Non-pigmented ciliary epithelial cell (primary cell): Measurements from ENCODE around the gene USP31.
"Not testable (repeated sequence)": the region's sequence is repeated elsewhere in the genome, so short reads cannot be mapped to it uniquely, and the experiment has no call there.

Source experiments
- DNase-seq: peaks from one replicate; pipeline ENCODE4 v3.0.0-alpha.2; 2010; ENCODE audit warnings: low read depth

The USP31 gene

GRCh38 chr16:23131436-23131835, 17.8 kb downstream of the USP31 start:
- no peak for DNase-seq

- no peak for DNase-seq
Measured at GRCh38 chr16:23131036-23131435, 18.2 kb downstream of the USP31 start.

DNA sequence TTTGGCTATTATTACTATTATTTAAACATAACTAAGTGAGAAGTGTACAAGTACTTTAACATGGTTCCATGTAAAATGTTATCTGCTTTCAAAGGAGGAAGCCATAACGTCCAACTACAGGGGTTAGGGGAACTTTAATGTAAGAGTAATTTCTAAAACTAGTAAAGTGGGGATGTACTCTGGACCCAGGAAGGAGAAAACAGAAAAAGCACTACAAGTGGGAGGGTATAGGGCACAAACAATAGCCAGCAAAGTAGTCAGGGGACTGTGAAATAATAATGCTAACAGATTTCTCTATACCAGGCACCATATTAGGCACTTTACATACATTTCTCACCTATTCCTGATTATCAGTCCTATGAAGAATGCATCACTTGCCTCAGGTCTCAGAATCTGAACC, 19.6 kb downstream of the USP31 start:
- DNase-seq: no peak

GRCh38 chr16:23128056-23128455, 21.2 kb downstream of the USP31 start:
- no peak for DNase-seq

- DNase-seq: no peak
Measured at GRCh38 chr16:23125277-23125676, 24.0 kb downstream of the USP31 start.

- DNase-seq: peak; percentile 66
Measured at GRCh38 chr16:23124315-23124714, 24.9 kb downstream of the USP31 start.

- DNase-seq: no peak
Measured at GRCh38 chr16:23122144-23122543, 27.1 kb downstream of the USP31 start.

GRCh38 chr16:23121024-23121423, 28.2 kb downstream of the USP31 start:
- no peak for DNase-seq

GRCh38 chr16:23120562-23120961, 28.7 kb downstream of the USP31 start:
- DNase-seq: no peak

- peak; percentile 22 for DNase-seq
Measured at GRCh38 chr16:23119570-23119969, 29.7 kb downstream of the USP31 start.

DNA sequence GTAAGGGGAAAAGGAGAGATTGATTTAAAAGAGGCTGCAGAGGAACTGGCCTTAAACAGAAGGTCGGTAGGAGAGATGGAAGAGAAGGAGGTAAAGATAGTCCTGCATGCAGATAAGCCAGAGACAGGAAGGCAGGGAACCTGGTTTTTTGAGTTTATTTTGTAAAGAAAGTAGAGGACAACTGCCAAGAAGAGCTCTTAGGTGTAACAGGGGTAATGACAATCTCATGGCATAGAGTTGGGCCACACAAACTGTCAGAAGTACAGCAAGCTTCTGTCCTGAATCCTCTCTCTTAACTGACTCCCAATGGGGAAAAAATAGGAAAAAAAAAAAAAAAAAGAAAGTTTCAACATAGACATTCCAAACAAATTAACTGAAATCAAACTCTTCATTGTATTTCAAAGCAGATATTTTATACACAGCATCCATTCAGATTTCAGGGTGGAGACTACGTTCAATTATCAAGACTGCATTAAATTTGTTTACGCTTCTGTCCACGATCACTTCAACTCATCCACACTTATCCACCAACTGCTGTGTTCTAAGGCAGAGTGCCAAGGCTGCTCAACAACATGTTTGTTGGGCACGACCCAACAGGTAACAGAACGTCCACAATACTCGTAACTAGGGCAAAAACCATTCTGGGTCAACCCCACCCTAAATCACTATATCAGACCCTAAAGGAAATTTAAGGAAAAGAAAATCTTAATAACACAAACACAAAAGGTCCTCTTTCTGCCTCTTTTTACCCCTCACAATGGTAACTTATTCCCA, 34.9 kb downstream of the USP31 start:
- DNase-seq: no peak

DNA sequence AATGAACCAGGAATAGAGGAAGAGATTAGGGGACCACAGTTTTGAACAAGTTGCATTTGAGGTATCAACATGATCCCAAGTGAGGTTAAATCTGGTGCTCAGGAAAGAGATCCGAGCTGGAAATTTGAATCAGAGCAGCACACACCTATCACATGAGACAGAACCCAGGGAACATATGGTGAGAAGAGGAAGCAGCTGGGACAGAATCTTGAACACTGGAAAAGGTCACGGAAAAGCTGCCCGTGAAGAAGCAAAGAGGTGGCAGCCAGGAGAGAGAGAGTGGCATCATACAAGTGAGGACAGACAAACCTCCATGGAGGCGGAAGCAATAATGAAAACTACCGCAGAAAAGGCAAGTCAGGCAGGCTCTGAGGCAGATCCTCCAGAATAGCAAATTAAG, 36.1 kb downstream of the USP31 start:
- DNase-seq: no peak

- DNase-seq: no peak
Measured at GRCh38 chr16:23110257-23110899, 38.9 kb downstream of the USP31 start.

DNA sequence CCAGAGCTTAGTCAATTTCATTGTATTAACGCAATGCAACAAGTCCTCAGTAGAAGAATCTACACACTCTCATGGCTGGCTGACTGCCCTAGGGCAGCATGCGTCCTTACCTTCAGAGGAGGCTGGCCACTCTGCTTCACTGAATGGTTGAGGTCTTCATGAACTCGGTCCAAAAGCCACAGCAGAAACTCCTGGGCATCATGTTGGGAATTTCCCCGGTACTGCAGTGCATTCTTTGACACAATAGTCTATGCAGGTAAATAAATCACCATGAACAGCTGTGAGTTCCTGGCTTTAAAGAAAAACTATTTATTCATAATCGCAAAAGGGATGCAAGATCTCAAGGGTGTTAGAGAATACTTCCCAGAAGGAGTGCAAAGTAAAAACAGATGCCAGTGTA, 41.3 kb downstream of the USP31 start:
- no peak for DNase-seq

DNA sequence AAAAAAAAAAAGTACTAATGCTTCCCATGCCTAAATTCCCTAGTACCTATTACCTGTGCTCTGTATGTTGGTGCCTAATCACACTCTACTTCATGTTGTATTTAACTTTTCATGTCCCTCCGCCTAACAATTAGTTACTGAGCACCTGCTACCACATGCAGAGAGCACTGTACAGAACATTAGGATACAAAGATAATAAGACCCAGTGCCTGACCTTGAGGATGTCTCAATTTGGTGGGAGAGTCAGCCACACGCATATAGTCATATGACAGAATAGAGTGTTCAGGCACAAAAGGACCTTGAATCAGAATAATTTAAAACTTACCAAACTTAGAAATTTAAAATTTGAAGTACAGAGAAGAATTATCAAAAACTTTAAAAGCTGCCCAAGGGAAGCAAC, 42.1 kb downstream of the USP31 start:
- DNase-seq: no peak

GRCh38 chr16:23105309-23105708, 43.9 kb downstream of the USP31 start:
- no peak for DNase-seq

- no peak for DNase-seq
Measured at GRCh38 chr16:23104032-23104955, 45.0 kb downstream of the USP31 start.

DNA sequence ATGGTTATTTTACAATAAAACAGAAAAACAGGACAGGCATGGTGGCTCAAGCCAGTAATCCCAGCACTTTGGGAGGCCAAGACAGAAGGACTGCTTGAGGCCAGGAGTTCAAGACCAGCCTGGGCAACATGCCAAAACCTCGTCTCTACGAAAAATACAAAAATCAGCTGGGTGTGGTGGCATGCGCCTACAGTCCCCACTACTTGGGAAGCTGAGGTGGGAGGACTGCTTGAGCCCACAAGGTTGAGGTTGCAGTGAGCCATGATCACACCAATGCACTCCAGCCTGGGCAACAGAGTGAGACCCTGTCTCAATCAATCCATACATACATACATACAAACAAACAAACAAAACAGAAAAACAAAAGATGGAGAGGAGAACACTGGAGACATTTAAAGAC, 45.6 kb downstream of the USP31 start:
- DNase-seq: no peak

DNA sequence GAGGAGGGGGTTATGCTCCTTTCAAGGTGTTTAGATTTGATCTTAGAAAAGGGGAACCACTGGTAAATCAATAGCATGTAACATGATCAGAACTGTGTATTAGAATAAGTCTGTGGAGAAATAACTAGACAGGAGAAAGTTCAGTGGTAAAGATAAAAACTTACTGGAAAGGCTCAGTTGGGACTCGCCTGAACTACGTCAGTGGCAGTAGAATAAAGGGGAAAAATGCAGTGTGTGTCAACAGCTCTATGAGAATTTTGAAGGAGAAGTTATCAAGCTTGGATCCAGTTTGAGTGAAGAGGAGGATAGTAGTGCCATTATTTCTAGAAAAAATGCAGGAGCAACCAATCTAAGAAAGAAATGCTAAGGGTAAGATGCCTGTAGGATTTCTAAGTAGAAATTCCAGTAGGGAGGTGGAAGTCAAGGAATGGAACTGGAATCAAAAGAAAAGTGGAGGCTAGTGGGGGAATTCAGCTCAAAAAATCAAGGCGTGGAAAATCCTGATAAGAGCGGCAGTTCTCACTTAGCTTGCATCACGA, 48.2 kb downstream of the USP31 start:
- no peak for DNase-seq

GRCh38 chr16:23096450-23096849, 52.8 kb downstream of the USP31 start:
- not testable (repeated sequence) for DNase-seq

- not testable (repeated sequence) for DNase-seq
Measured at GRCh38 chr16:23094136-23094535, 55.1 kb downstream of the USP31 start.

DNA sequence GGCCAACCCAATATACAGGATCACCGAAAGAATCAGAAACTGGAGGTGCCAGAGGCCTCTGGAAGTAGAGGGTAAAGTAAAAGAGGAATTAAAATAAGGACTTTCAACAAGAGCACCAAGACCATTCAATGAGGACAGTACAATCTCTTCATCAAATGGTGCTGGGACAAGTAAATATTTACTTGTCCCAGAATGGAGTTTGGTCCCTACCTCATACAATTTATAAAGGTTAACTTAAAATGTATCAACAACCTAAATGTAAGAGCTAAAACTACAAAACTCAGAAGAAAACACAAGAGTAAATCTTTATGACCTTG, 56.5 kb downstream of the USP31 start:
- DNase-seq: no peak
